Panc1 (cell line): ENCODE measurements around the gene LIN9.

Experiments
- CTCF ChIP-seq: fragments of 450-650 bp; IDR thresholded peaks from 2 replicates; pipeline ENCODE4 v1.5.1; 2017; ENCODE audit warnings: mild to moderate bottlenecking
- POLR2AphosphoS5 ChIP-seq: IDR thresholded peaks from 2 replicates; pipeline ENCODE4 v1.6.1; 2012; ENCODE audit warnings: mild to moderate bottlenecking, low read depth, low read length, moderate library complexity

GRCh38 chr1:226329237-226329636, 20.3 kb upstream of the LIN9 start:
- TF ChIP-seq CTCF (no peak), POLR2AphosphoS5 (no peak)
